NCI-H2227 (cell line): ENCODE measurements around the gene OSBPL10.

Experiments
- DNase-seq: peaks from one replicate; lab custom pipeline; 2025; ENCODE audit not compliant: unreplicated experiment; lab: John Stamatoyannopoulos, UW

Gene OSBPL10

DNA sequence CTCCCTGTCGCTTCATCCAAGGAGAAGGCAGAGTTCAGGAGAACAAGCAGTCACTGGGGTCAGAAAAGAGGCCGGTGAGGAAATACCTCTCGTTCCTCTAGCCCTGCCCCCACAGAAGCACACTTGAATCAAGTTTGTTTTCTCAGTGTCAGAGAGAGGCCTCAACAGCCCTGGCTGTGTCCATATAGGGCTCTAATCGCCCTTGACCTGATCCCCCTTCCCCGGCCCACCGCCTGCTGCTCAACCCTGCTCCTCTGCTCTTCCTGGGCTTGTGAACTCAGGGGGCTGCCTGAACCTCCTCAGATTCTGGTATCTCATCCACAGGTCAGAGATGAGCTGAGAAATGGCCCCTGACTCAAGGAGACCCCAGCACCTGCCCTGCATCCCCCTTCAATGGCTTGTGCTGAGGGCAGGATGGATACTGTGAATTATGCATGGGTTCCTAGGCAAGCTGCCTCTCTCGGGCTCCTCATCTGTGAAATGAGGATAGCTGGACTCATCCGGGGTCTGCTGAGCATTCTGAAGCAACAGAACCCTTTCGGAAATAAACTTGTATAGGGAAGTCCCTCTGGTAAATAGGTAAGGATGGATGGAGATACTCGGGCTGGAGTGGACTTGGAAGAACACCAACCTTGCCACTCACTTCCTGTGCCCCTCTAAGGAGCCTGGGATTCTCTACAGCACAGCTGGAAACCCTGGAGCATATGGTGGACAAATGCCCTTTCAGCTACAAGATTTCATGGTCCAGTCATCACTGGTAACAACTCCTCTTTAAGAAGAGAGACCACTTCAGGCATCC, 300.8 kb downstream of the OSBPL10 start:
- DNase-seq = no peak

DNA sequence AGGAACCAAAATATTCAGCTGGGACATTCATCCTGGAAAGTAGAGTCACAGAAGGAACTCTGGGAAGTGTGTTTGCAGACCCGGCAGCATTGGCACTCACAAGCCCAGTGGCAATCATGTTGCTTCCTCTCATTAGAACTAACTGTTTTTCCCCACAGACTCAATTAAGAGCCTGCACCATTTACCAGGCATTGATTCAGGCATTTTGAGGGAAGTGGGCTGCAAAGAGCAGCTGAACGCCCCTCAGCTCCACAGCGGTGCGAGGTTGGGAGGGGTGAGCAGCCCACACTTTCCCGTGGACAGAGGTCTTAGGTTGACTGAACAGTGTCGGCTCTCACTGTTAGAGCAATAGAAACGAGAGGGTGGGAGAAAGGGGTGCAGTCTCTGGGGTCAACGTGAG, 304.5 kb downstream of the OSBPL10 start:
- DNase-seq = no peak

DNA sequence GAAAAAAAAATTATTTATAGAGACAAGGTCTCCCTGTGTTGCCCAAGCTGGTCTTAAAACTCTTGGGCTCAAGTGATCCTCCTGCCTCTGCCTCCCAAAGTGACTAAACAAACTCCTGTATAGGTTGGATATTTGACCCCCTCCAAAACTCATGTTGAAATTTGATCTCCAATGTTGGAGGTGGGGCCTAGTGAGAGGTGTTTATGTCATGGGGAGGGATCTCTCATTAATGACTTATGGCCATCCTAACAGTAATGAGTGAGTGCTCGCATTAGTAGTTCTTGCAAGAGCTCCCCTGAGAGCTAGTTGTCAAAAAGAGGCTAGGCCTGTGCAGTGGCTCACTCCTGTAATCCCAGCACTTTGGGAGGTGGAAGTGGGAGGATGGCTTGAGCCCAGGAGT, 307.1 kb downstream of the OSBPL10 start:
- no peak for DNase-seq

DNA sequence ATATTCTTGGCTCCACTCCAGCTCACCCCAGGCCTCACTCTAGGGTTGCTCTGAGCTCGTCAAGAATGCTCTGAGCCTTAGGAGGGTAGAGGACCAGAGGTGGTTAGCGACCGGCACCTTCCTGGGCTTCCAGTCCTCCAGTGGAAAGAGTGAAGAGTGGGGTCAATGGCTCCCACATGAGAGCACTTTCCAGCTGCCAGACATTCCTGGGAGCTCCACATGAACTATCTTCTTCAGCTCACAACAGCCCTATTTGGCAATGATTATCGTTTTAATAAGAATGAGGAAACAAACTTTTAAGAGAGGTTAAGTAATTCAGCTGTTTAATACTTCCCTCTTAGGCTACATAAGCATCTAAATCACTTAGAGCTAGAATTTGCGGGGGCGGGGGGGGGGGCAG, 309.1 kb downstream of the OSBPL10 start:
- DNase-seq = no peak

DNA sequence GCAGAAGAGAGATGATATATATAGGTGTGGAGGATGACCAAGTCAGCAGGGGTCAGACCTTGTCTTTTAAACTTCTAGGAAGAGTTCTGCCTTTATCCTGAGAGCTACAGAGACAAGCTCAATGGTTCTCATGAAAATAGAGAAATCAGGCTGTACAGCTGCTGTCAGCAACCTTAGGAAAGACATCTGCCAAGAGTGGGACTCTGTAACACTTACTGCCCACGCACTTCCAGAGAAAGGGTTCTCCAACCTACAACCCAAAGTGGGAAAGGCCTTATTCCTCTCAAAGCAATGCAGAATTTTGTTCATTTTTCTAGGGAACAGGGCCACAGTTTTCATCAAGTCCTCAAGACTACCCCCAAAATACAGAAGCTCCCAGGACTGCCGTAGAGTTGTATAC, 309.6 kb downstream of the OSBPL10 start:
- no peak for DNase-seq

DNA sequence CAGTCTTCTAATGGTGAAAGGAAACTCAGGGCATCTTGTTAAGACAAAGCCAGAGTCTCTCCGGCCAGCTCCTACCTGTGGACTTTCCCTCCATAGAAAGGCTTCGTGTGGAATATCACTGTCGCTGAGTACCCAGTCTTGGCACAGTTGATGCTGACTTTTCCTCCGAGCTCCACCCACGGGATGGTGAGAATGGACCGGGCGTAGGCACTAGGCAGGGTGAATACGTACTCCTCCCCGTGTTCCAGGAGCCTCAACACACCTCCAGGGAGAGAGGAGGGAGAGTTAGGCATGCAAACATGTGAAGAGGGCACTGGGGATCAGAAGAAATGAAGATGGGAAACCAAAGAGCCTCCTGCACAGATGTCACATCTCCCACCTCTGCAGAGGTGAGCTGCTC, 310.3 kb downstream of the OSBPL10 start:
- no peak for DNase-seq

DNA sequence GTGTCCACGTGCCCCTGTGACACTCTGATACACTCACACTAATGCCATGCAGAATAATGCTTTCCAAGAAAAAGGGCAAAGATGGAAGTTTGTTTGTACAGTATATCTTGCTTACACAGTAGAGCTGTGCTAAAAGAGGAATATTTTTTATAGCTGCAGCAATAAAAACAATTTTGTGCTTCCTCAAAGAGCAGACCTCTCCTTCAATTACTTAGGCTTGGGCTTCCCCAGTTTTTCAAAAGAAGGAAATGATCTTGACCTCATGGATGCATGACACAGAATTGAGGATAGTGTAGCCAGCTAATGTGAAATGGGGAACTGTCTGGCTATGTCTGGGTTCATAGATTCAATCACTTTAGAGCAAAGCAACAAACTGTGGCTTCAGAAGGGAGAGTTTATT, 310.9 kb downstream of the OSBPL10 start:
- no peak for DNase-seq

DNA sequence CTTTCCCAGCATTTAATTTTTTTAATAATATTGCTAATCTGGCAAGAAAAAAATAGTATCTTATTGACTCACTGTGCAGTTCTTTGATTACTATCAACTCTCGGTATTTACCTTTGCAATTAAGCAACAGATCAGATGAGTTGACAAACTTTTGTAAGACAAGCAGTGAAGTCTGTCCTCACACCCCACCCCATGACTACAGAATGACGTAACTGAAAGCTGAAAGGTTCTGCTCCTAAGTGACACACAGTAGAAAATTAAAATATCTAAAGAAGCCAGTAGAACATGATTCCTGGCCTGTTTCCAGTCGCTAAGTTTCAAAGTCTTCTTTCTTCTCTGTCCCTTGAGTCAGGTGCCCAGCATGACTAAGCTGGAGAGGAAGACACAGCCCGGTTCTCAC, 312.8 kb downstream of the OSBPL10 start:
- no peak for DNase-seq

DNA sequence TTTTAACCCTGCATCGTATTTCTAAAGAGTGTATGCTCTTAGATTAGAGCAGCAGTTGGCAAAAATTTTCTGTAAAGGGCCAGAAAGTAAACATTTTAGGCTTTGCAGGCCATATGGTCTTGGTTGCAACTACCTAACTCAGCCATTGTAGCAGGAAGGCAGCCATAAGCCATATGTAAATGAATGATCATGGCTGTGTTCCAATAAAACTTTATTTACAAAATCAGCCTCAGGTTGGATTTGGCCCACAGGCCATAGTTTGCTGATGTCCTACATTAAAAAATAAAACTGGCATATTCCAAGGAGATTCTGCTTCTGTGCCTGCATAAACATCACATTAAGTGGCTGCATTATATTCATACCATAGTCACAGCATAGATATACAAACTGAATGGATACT, 313.5 kb downstream of the OSBPL10 start:
- DNase-seq = no peak

DNA sequence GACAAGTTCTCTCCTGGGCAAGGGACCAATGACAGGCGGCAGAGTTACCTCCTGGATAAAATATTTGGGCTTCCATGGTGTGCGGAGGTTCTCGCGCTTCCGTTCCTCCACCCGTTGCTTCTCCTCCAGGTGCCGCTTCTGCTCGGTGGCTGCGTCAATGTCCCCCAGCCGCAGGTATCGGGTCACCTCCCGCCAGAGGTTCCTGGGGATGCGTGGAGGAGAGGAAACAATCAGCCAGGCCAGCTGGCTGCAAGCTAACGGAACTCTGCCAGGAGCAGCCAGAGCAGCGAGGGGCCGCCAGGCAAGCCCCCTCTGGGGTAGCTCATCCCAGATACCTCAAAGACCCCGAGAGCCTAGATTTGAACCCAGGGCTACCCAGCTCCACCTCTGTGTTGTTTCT, 317.0 kb downstream of the OSBPL10 start:
- DNase-seq = no peak

DNA sequence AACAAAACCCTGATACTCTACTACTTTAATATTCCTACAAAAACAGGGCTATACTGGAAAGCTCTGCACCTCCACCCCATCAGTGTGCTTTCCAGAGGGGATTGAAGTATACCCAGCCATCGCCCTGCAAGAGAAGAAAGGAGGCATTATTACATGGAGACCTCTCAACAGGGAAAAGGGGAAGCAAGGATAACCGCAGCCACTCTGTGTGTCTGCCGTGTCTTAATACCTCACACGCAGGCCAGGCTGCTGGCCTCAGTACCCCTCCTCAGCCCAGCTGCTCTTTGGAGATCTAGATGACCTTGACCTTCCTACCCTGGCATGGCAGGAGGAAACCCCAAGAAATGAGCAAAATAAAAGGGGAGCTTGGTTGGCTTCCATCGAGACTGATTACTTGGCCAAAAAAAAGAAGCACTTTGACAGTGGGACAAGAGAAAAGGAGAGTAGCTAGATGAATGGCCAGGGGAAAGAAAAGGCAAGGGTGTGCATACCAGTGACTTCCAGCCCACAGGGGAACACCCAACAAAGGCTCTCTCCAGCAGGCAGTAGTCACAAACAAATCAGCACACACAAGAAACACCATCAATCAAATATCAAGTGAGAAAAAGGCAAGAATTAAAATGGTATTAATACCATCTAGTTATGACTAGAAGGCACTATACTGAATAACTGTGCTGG, 318.9 kb downstream of the OSBPL10 start:
- no peak for DNase-seq

DNA sequence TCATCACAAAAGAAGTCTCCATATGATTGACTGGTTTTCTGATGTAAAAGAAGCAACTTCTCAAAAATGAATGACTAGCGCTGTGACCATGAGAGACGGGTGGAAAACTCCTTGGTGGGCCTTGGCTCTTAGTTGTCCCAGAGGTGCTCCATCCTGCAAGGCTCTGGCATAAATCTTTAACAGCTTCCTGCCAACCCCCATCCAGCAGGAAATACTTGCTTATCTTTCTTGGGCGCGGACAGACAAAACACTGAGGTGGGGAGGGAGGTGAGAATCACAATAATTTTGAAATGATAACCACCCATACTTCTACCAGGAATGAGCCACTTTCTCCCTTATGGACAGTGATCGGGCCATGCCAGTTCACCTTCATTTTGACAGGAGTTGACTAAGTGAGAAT, 319.8 kb downstream of the OSBPL10 start:
- DNase-seq = no peak

DNA sequence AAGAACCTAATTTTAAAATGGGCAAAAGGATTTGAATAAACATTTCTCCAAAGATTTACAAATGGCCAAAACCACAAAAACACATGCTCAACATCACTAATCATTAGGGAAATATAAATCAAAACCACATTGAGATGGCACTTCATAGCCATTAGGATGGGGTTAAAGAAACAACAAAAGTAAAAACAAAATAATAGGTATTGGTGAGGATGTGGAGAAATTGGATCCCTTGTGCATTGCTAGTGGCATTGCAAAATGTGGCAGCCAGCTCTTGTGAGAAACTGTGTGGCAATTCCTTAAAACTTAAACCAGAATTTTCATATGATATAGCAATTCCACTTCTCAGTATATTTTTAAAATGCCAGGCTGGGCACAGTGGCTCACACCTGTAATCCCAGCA, 321.8 kb downstream of the OSBPL10 start:
- DNase-seq = no peak

DNA sequence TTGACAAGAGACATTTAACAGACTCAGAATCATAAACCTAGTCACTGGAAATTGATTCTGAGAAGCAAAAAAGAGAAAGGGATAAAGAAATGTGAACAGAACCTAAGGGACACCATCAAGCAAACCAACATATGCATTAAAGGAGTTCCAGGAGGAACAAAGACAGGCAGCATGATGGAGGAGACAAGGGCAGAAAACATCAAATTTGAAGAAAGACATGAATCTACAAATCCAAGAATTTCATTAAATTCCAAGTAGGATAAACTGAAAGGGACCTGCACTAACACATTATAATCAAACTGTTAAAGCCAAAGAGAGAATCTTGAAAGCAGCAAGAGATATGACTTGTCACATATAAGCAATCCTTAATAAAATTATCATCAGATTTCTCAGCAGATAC, 326.1 kb downstream of the OSBPL10 start:
- no peak for DNase-seq

DNA sequence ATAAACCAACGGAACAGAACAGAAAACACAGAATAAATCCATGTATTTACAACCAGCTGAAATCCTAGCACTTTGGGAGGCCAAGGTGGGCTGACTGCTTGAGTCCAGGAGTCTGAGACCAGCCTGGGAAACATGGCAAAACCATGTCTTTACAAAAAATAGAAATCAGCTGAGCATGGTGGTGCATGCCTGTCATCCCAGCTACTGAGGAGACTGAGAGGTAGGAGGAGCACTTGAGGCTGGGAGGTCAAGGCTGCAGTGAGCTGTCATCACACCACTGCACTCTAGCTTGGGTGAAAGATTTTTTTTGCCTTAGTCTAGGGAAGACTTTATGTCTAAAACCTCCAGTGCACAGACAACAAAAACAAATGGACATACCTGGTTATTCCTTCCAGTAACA, 327.6 kb downstream of the OSBPL10 start:
- DNase-seq = no peak

DNA sequence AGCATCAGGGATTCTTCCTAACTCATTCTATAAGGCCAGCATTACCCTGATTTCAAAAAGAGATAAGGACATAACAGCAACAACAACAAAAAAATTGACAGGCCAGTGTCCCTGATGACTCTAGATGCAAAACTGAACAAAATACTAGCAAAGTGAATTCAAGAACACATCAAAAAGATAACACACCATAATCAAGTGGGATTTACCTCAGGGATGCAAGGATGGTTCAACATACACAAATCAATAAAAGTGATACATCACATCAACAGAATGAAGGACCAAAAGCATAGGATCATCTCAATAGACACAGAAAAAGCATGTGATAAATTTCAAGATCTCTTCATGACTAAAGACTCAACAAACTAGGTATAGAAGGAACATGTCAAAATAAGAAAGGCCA, 328.8 kb downstream of the OSBPL10 start:
- no peak for DNase-seq

DNA sequence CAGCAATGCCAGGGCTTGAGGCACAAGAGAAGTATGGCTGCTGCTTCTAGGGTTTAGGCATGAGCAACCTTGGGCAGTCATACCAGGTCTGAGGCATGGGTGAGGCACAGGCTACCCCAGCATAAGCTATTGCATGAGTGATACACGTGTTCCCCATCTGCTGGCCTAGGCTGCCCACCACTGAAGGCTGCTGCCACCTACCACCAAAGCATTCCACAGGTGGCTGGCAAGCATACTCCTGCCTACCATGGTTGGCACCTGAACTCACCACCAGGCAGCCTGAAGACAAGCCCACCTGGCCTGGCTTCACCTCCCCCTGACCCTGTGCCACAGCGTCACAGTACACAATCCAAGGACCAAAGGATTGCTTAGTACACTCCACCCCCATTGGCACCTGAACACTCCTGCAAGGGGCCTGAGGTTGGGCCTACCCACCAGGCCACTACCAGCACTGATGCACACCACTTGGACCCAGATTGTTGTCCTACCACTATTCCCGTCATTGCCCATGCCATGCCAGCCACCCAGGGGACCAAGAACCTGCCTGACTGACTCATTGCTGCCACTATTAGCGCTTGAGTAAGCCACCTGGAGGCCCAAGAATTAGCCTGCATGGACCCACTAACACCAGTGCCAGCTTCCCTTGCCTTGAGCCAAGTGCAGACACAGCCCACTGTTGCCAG, 332.6 kb downstream of the OSBPL10 start:
- DNase-seq = no peak

DNA sequence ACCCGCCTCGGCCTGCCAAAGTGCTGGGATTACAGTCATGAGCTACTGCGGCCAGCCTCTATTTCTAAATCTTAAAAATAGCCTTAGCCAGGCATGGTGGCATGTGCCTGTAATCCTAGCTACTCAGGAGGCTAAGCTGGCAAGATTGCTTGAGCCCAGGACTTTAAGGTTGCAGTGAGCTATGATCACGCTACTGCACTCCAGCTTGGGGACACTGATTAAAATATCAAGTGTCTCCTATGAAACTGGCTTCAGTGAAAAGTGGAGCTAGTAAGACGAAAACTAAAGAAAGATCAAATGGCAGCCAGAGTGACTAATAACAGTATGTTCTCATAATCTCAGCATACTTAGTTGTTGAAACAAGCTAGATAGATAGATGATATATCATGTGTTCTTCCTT, 335.8 kb downstream of the OSBPL10 start:
- DNase-seq = no peak

DNA sequence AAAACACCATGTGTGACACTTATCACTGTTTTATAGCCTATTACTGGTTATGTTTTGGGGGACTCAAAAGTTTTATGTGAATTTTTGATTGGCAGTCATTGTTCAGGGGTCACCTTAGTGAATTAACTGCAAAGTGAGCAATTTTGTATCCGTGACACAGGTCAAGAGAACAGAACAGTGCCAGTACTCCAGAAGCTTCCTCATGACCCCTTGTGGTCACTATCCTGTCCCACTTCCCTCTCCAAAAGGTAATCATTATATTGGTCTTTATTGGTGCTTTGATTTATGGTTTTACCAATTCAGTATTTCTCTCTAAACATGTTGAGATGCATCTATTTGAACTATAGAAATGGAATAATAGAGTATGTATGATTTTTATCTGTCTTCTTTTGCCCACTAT, 341.2 kb downstream of the OSBPL10 start:
- no peak for DNase-seq

DNA sequence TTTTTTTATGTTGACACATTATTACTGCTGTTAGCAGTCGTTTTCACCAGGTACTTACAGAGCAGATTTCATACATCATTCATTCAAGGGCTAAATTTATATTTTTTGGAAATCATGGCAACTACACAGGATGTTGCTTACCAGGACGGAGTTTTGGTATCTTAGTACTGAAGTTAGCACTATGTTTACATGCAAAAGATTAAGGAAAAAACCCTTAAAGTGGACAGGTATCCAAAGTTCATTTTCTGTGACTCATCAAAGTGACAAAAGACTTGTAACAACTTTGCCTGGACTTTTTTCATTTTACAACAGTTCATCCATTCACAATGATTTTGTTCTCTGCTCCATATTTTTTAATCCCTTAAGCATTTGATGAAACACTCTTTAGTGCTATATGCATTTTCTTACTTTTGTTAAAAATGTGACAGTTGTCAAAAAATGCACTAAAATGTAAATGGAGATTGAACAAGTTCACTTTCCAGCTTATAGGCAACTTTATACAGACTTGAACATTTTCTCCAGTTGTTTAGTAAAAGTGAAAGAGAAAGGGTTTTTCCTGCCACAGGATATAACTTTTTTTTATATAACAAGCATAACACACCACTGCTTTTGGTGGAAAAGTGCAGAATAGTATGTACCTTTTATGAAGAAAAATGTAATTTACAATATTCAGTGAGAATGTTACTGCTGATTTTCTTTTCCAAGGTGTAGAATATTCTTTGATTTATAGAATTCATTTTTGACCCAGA, 344.2 kb downstream of the OSBPL10 start:
- no peak for DNase-seq

DNA sequence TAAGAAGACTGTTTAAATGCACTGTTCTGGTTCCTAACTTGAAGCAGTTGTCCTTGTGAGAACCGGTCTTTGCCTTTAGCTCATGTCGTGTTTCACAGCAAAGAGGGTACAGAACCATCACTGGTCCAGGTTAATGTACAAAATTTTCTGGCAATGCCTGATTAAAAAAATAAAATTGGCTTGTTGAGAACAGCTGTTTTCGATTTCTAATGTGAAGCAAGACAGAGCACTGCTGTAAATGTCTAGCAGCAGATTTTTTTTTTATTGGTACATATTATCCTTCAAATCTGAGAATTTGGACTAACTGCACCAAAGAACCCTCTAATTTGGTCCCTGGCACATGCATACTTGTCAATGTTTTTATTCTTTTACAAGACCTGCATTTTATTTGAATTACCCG, 345.0 kb downstream of the OSBPL10 start:
- DNase-seq = no peak

DNA sequence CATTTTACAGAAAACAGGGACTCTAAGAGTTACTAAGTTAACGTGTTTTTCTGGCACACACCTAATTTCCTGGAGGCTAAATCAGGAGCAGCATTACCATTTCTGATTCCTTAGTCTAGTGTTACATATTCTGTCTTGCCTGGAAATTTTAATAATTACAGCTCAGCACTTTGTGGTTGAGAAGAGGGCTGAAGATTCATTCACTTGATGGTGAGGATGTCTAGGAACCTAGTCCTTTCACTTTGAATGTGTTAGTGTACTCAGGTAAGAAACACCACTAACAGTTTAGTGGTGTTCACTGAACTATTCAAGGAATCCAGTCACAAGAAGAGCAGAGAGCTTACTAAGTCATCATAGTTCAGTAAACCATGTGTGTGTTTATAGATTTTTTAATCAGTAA, 345.5 kb downstream of the OSBPL10 start:
- no peak for DNase-seq
